Putamen (tissue), 1 donor: Measurements from ENCODE around the gene RACGAP1.
"Not testable (repeated sequence)": the region's sequence is repeated elsewhere in the genome, so short reads cannot be mapped to it uniquely, and the experiment has no call there.

ENCODE experiments used
- DNase-seq: peaks from one replicate; pipeline ENCODE4 v3.0.0-alpha.2; 2016; ENCODE audit warnings: low spot score

Gene RACGAP1

GRCh38 chr12:50030449-50030848, 5.2 kb upstream of the RACGAP1 start:
- not testable (repeated sequence) for DNase-seq

GRCh38 chr12:50026691-50027090, 1.4 kb upstream of the RACGAP1 start:
- no peak for DNase-seq

- no peak for DNase-seq
These were observed 498 bp downstream of the RACGAP1 start for GRCh38 chr12:50024805-50025186.

GRCh38 chr12:50024227-50024626, 1.1 kb downstream of the RACGAP1 start:
- DNase-seq: no peak

GRCh38 chr12:50022903-50023302, 2.4 kb downstream of the RACGAP1 start:
- no peak for DNase-seq

GRCh38 chr12:50021031-50021430, 4.3 kb downstream of the RACGAP1 start:
- no peak for DNase-seq

GRCh38 chr12:50019524-50019923, 5.8 kb downstream of the RACGAP1 start:
- DNase-seq: no peak

- no peak for DNase-seq
These were observed 6.3 kb downstream of the RACGAP1 start for GRCh38 chr12:50018968-50019367.

GRCh38 chr12:50018154-50018553, 7.1 kb downstream of the RACGAP1 start:
- no peak for DNase-seq

GRCh38 chr12:50017641-50018040, 7.7 kb downstream of the RACGAP1 start:
- no peak for DNase-seq

- peak; percentile 78 for DNase-seq
These were observed 8.5 kb downstream of the RACGAP1 start for GRCh38 chr12:50016501-50017475.

- no peak for DNase-seq
These were observed 11.0 kb downstream of the RACGAP1 start for GRCh38 chr12:50014342-50014741.

GRCh38 chr12:50013361-50014147, 11.7 kb downstream of the RACGAP1 start:
- DNase-seq: peak; percentile 37

- DNase-seq: no peak
These were observed 18.4 kb downstream of the RACGAP1 start for GRCh38 chr12:50006754-50007442.

GRCh38 chr12:50006280-50006679, 19.0 kb downstream of the RACGAP1 start:
- no peak for DNase-seq

GRCh38 chr12:50005175-50005574, 20.1 kb downstream of the RACGAP1 start:
- DNase-seq: peak; percentile 29

- no peak for DNase-seq
These were observed 20.6 kb downstream of the RACGAP1 start for GRCh38 chr12:50004696-50005095.

GRCh38 chr12:50003595-50003994, 21.7 kb downstream of the RACGAP1 start:
- no peak for DNase-seq

GRCh38 chr12:49998453-49998852, 26.8 kb downstream of the RACGAP1 start:
- no peak for DNase-seq

GRCh38 chr12:49990273-49990672, 35.0 kb downstream of the RACGAP1 start:
- no peak for DNase-seq

- not testable (repeated sequence) for DNase-seq
These were observed 35.9 kb downstream of the RACGAP1 start for GRCh38 chr12:49989400-49989799.

GRCh38 chr12:49987625-49988303, 37.5 kb downstream of the RACGAP1 start:
- DNase-seq: no peak
